WTC11 (cell line): ENCODE results near the gene DCLK2.
A peak's percentile ranks its signal among the peaks of the same experiment; 100 is the strongest.

Source experiments
- ATF2 ChIP-seq: sonication (generic); formaldehyde crosslinking; IDR thresholded peaks from 2 replicates; pipeline ENCODE4 v1.8.1; 2022; ENCODE audit warnings: low read depth, missing genetic modification reagents, borderline replicate concordance
- CTCF ChIP-seq: fragments of 200-600 bp; IDR thresholded peaks from 2 replicates; pipeline ENCODE4 v1.8.0; 2022; ENCODE audit warnings: antibody characterized with exemption
- ETV6 ChIP-seq: sonication (generic); formaldehyde crosslinking; IDR thresholded peaks from 2 replicates; pipeline ENCODE4 v1.8.1; 2022; ENCODE audit warnings: mild to moderate bottlenecking, missing genetic modification reagents
- TF ChIP-seq, protein P1 (sequence below): sonication (generic); formaldehyde crosslinking; IDR thresholded peaks from 2 replicates; pipeline ENCODE4 v1.8.1; 2023; ENCODE audit warnings: mild to moderate bottlenecking, missing genetic modification reagents, moderate library complexity

DNA sequence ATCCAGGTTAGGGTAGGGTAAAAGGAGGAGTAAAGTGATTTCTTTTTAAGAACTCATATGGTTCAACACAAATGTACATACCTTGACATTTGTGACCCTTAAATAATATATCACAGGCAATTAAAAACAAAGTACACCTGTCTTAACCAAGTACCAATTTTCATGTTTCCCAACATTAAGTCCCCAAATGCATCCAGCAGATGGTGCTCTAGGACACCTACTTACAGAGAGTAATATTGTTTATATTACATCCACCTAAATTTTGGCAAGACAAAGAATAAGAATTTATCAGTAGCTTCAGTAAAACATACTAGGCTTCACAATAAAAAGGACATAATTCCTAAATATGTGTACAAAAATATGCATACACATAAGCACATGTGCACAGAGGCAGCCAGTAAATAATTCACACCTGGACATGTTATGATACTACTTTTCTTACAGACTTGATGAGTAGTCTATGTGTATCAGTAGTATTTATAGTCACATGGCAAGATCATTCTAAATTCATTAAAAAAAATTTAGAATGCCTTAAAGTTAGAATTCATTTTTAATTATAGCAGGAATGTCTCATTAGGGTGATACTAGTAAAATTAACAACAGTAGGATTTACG lies 219.7 kb downstream of the DCLK2 start:
- TF ChIP-seq CTCF: peak; percentile 47; the same call in 1 of the 2 replicates
- TF ChIP-seq ATF2 (CRISPR knock-in tag): no peak
- TF ChIP-seq ETV6 (CRISPR knock-in tag): no peak
- TF ChIP-seq, protein P1, sequence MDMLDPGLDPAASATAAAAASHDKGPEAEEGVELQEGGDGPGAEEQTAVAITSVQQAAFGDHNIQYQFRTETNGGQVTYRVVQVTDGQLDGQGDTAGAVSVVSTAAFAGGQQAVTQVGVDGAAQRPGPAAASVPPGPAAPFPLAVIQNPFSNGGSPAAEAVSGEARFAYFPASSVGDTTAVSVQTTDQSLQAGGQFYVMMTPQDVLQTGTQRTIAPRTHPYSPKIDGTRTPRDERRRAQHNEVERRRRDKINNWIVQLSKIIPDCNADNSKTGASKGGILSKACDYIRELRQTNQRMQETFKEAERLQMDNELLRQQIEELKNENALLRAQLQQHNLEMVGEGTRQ (CRISPR knock-in tag): no peak
